Panc1 (cell line): ENCODE results near the gene GALNT14.

ENCODE experiments used
- CTCF ChIP-seq: fragments of 450-650 bp; IDR thresholded peaks from 2 replicates; pipeline ENCODE4 v1.5.1; 2017; ENCODE audit warnings: mild to moderate bottlenecking
- POLR2AphosphoS5 ChIP-seq: IDR thresholded peaks from 2 replicates; pipeline ENCODE4 v1.6.1; 2012; ENCODE audit warnings: mild to moderate bottlenecking, low read depth, low read length, moderate library complexity

DNA sequence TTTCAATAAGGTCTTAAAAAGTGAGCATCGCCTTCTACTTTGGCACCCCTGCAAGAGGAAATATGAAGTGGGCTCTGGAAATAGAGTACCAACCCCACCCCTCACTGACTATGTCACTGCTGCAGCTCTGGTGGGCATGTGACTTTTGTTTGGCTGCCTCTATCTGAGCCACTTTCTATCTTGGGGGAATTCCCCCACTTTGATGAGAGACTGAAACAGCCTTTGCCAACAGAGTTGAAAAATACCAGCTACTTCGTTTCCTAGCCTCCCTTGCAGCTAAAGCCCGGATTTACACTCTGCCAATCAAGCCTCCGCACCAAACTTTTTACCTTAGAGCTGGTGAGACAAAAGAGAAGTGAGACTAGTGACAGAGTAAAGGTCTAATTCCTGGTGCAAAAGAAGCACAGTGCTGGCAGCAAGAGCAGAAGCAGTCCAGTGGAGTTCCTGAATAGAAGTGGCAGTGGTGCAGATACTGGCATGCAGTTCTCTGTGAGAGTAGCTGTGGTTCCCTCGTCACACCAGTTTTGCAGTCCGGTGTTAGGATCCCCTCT, 12.0 kb upstream of the GALNT14 start:
- TF ChIP-seq POLR2AphosphoS5 (no peak), CTCF (no peak)
